HepG2 (cell line): ENCODE measurements around the gene ANKS4B. TPM values are rescaled to one million over a fixed set of nuclear protein-coding genes. Genes with fewer than 3 reads are reported as not detected.

ENCODE experiments used
- BHLHE40 ChIP-seq: IDR thresholded peaks from 2 replicates; pipeline ENCODE4 v1.6.1; 2011; ENCODE audit warnings: low read length, improper control_type of control experiment
- CHCHD3 ChIP-seq: sonication (generic); formaldehyde crosslinking; IDR thresholded peaks from 2 replicates; pipeline ENCODE4 v1.8.0; 2022; ENCODE audit warnings: mild to moderate bottlenecking, missing genetic modification reagents, moderate library complexity
- ERF ChIP-seq: IDR thresholded peaks from 2 replicates; pipeline ENCODE4 v1.6.1; 2018; ENCODE audit warnings: missing biosample characterization, missing genetic modification reagents
- GATAD1 ChIP-seq: IDR thresholded peaks from 2 replicates; pipeline ENCODE4 v1.6.1; 2016; ENCODE audit warnings: missing genetic modification reagents, missing compliant biosample characterization
- ISL2 ChIP-seq: sonication (generic); formaldehyde crosslinking; IDR thresholded peaks from 2 replicates; pipeline ENCODE4 v1.5.0; 2020; ENCODE audit warnings: missing genetic modification reagents
- NFAT5 ChIP-seq: sonication (generic); formaldehyde crosslinking; IDR thresholded peaks from 2 replicates; pipeline ENCODE4 v1.4.0; 2020; ENCODE audit warnings: missing genetic modification reagents
- NFE2L2 ChIP-seq: fragments of 150-350 bp; IDR thresholded peaks from 2 replicates; pipeline ENCODE4 v1.6.1; 2014; ENCODE audit warnings: low read length
- PLRG1 ChIP-seq: fragments of 450-650 bp; conservative IDR thresholded peaks from 2 replicates; pipeline ENCODE4 v1.6.1; 2016
- REPIN1 ChIP-seq: sonication (generic); formaldehyde crosslinking; IDR thresholded peaks from 2 replicates; pipeline ENCODE4 v1.8.0; 2022; ENCODE audit warnings: missing genetic modification reagents, low read depth, mild to moderate bottlenecking, borderline replicate concordance
- ZBTB4 ChIP-seq: sonication (generic); formaldehyde crosslinking; IDR thresholded peaks from 2 replicates; pipeline ENCODE4 v1.4.0; 2020; ENCODE audit warnings: missing genetic modification reagents, mild to moderate bottlenecking, borderline replicate concordance
- ZHX2 ChIP-seq, 2 experiments: sonication (generic) in 1 of 2; formaldehyde crosslinking in 1 of 2; IDR thresholded peaks; 2 replicates each; pipeline versions ENCODE4 v1.6.1 to v1.9.0; 2014 to 2022; ENCODE audit warnings: antibody characterized with exemption in 1 of 2, borderline replicate concordance in 1 of 2, inconsistent platforms in 1 of 2, low read depth in 1 of 2, missing genetic modification reagents in 1 of 2
- ZMAT3 ChIP-seq: sonication (generic); formaldehyde crosslinking; conservative IDR thresholded peaks from 2 replicates; pipeline ENCODE4 v1.7.0; 2021; ENCODE audit warnings: missing genetic modification reagents
- ZNF367 ChIP-seq: sonication (generic); formaldehyde crosslinking; IDR thresholded peaks from 2 replicates; pipeline ENCODE4 v1.4.0; 2020; ENCODE audit warnings: missing genetic modification reagents, borderline replicate concordance
- ZNF501 ChIP-seq: sonication (generic); formaldehyde crosslinking; IDR thresholded peaks from 2 replicates; pipeline ENCODE4 v1.5.1; 2020; ENCODE audit warnings: mild to moderate bottlenecking, moderate library complexity, missing genetic modification reagents
- ZNF530 ChIP-seq: sonication (generic); formaldehyde crosslinking; IDR thresholded peaks from 2 replicates; pipeline ENCODE4 v1.5.0; 2020; ENCODE audit warnings: low read depth, mild to moderate bottlenecking, missing genetic modification reagents
- ZNF766 ChIP-seq: sonication (generic); formaldehyde crosslinking; IDR thresholded peaks from 2 replicates; pipeline ENCODE4 v1.5.0; 2020; ENCODE audit warnings: missing genetic modification reagents, borderline replicate concordance
- ZSCAN20 ChIP-seq: sonication (generic); formaldehyde crosslinking; IDR thresholded peaks from 2 replicates; pipeline ENCODE4 v1.4.0; 2020; ENCODE audit warnings: missing genetic modification reagents, mild to moderate bottlenecking, borderline replicate concordance
- polyA plus RNA-seq, 8 experiments: library from polyadenylated mRNA; depleted of rRNA in 3 of 8; stranded (reverse) in 7 of 8; unstranded in 1 of 8; fragments of >200 nt; fragmentation: Illumina TruSeq in 4 of 8; extraction: Trizol in 4 of 8; gene quantifications; 2 replicates each; pipeline versions ENCODE4 v1.2.1 to v1.2.3, GENCODE V29; 2011 to 2016; ENCODE audit warnings: low read depth in 4 of 8, missing spikeins in 1 of 8, mixed read lengths in 1 of 8; ENCODE audit not compliant: insufficient read depth in 1 of 8
- total RNA-seq, 5 experiments: library from RNA; depleted of rRNA; stranded (reverse); fragments of >200 nt; fragmentation: Illumina TruSeq; extraction: Trizol; gene quantifications; 2 replicates each; pipeline ENCODE4 v1.2.3, GENCODE V29; 2016; ENCODE audit warnings: low read depth in 1 of 5

The ANKS4B gene
- total and polyA plus RNA-seq, 2 of the 13 experiments (the other 11 are each of a cell fraction or from before 2014, with no cell fraction given) = 6.5 to 30.0 TPM

GRCh38 chr16:21235199-21235585 lies 1.7 kb downstream of the ANKS4B start (continued):
- no peak for TF ChIP-seq ISL2
- TF ChIP-seq REPIN1 (CRISPR knock-in tag) = no peak
- TF ChIP-seq ZNF766 (CRISPR knock-in tag) = no peak
- no peak for TF ChIP-seq NFAT5 (CRISPR knock-in tag)
- no peak for TF ChIP-seq ZSCAN20 (CRISPR knock-in tag)
- no peak for TF ChIP-seq BHLHE40
- no peak for TF ChIP-seq CHCHD3 (CRISPR knock-in tag)
- no peak for TF ChIP-seq GATAD1 (CRISPR knock-in tag)
- no peak for TF ChIP-seq ZMAT3
- TF ChIP-seq ZNF367 (CRISPR knock-in tag) = no peak
- 0 out of 2 replicates have a peak, but pooled peaks have one; percentile 14 for TF ChIP-seq ZNF501 (CRISPR knock-in tag)
- TF ChIP-seq ZBTB4 = no peak
- TF ChIP-seq PLRG1 = no peak
- no peak for TF ChIP-seq ZHX2 (IDR thresholded peaks at IDR 0.05; ENCODE audit: low read depth)
- TF ChIP-seq ZHX2 (CRISPR knock-in tag; IDR thresholded peaks at IDR 0.05; ENCODE audit: borderline replicate concordance) = no peak
- no peak for TF ChIP-seq ZNF530
- TF ChIP-seq ERF (CRISPR knock-in tag) = no peak
- TF ChIP-seq NFE2L2 = no peak
